ENCODE measurements around the gene ERCC5. TPM values are rescaled to one million over a fixed set of nuclear protein-coding genes. Genes with fewer than 3 reads are reported as not detected.

ERCC5 gene
- total and polyA plus RNA-seq, 9 of the 15 experiments (the other 6 are each of a cell fraction or from before 2014, with no cell fraction given): 7.4 to 43.1 (median 33.9) TPM

DNA sequence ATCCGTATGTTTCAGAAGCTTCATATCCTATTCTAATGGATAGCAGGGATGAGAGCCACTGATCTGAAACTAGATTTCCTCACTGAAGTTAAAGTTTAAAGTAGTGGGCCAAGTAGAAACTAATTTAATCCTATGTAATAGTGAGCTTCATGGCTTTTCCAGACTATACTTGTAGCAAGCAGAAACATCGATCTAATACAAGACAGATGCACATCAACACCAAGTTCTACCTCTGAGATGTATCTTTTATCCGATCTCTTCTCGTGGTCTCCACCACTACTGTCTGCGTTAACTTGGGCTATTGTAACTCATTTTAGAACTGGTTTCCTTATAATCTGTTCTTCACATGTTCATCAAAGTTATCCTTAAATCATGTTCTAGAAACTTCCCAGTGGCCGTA lies 3.1 kb downstream of the ERCC5 start:
- H3K9me3 ChIP-seq (replicated peaks; ENCODE audit: control insufficient read depth, insufficient read depth, low read depth, low read length): no peaks in the 10 kb centered on the region
- no peaks in the 10 kb centered on the region for H3K27me3 ChIP-seq (ENCODE audit: control insufficient read depth in 2 of 2, insufficient read depth in 2 of 2, low read length in 2 of 2)
- FAIRE-seq: no peak
- TF ChIP-seq ZBTB17 (CRISPR knock-in tag; IDR thresholded peaks at IDR 0.05) (peak; percentile 60; the same call in 1 of the 2 replicates), SIN3B (IDR thresholded peaks at IDR 0.05; ENCODE audit: low read depth) (no peak)
- CTCF ChIA-PET (ENCODE audit: low intra/inter-chr PET ratio): no interaction called here
- peaks cover 37% of the 10 kb centered on the region for H3K79me2 ChIP-seq (ENCODE audit: control insufficient read depth, insufficient read depth, low read length)
- H3K9ac ChIP-seq (ENCODE audit: insufficient read depth in 1 of 2, low read depth in 2 of 2, low read length in 2 of 2): no peak overlapping the region
- H3K9me1 ChIP-seq (ENCODE audit: control insufficient read depth, insufficient read depth, low read length): no peaks in the 10 kb centered on the region
- H3K4me1 ChIP-seq (replicated peaks in 1 of 2; ENCODE audit: control insufficient read depth in 2 of 2, insufficient read depth in 2 of 2, low read length in 2 of 2): peaks cover 4 to 6% of the 10 kb centered on the region in 2 experiments; a peak in 3 of 5 replicates
- H3K4me3 ChIP-seq: no peak overlapping the region
- no peak for DNase-seq (ENCODE audit: extremely low read depth in 1 of 4, low spot score in 3 of 4)
- in situ Hi-C loops (cut with MboI) (loop anchor here (5.0 kb wide), 1 partner anchor 252 kb away; the partner anchor contains the start of gene TPP2), intact Hi-C loops (cut with micrococcal nuclease) (no loop called here)
- peaks cover 10% of the 10 kb centered on the region; the same call in 2 of the 3 replicates for H3K36me3 ChIP-seq (ENCODE audit: control insufficient read depth, insufficient read depth, low read length)
- H3K27ac ChIP-seq (ENCODE audit: extremely low read depth, low read depth, low read length): no peak overlapping the region
- no peaks in the 10 kb centered on the region for H4K20me1 ChIP-seq (replicated peaks; ENCODE audit: control insufficient read depth, insufficient read depth, low read length)
- WGBS (ENCODE audit: insufficient coverage, low coverage, missing lambda C conversion rate): 82% methylated on average over 6 of the region's 6 CpGs
- ATAC-seq: no peak
- POLR2A ChIA-PET: interaction anchor here (0.6 kb wide), 1 partner anchor 12 kb away, joined by 3 read pairs; no protein-coding TSS in a partner anchor
- no peak overlapping the region for H3K4me2 ChIP-seq (ENCODE audit: insufficient read depth, low read length)
- H2AFZ ChIP-seq (ENCODE audit: low read depth, low read length): no peak overlapping the region
- no TSS peak for BruUV-seq (replicated peaks)

DNA sequence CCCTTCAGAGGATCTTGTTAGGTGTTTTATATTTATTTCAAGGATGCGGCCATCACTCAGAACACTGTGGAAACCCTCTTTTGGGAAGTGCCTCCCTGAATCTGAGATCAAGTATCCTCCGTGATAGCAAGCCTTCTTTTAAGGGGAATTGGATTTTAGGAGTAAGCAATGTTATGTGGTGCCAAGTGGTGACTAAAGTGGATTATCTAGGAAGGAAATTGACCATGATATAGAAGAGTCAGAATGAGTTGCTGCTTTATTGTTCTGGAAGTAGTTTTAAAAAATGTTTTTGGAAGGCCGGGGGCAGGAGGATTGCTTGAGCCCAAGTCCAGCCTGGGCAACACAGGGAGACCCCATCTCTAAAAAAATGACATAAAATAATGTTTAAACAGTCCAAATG lies 6.7 kb downstream of the ERCC5 start:
- BruUV-seq (replicated peaks): no TSS peak
- Histone ChIP-seq H3K36me3 (ENCODE audit: control insufficient read depth, insufficient read depth, low read length) (peaks cover 36% of the 10 kb centered on the region; the same call in 2 of the 3 replicates), H2AFZ (ENCODE audit: low read depth, low read length) (no peak overlapping the region), H3K9me1 (ENCODE audit: control insufficient read depth, insufficient read depth, low read length) (no peaks in the 10 kb centered on the region), H3K9me3 (replicated peaks; ENCODE audit: control insufficient read depth, insufficient read depth, low read depth, low read length) (no peaks in the 10 kb centered on the region), H3K4me1 (replicated peaks in 1 of 2; ENCODE audit: control insufficient read depth in 2 of 2, insufficient read depth in 2 of 2, low read length in 2 of 2) (peaks cover 3 to 4% of the 10 kb centered on the region in 2 experiments; a peak in 2 of 5 replicates), H3K9ac (ENCODE audit: insufficient read depth in 1 of 2, low read depth in 2 of 2, low read length in 2 of 2) (no peak overlapping the region), H3K4me3 (no peak overlapping the region), H4K20me1 (replicated peaks; ENCODE audit: control insufficient read depth, insufficient read depth, low read length) (no peaks in the 10 kb centered on the region), H3K27ac (ENCODE audit: extremely low read depth, low read depth, low read length) (no peak overlapping the region), H3K79me2 (ENCODE audit: control insufficient read depth, insufficient read depth, low read length) (peaks cover 20% of the 10 kb centered on the region), H3K4me2 (ENCODE audit: insufficient read depth, low read length) (no peak overlapping the region), H3K27me3 (ENCODE audit: control insufficient read depth in 2 of 2, insufficient read depth in 2 of 2, low read length in 2 of 2) (no peaks in the 10 kb centered on the region)
- intact Hi-C loops (cut with micrococcal nuclease): no loop called here
- DNase-seq (ENCODE audit: extremely low read depth in 1 of 4, low spot score in 3 of 4) (no peak), FAIRE-seq (no peak), ATAC-seq (no peak)
- in situ Hi-C loops (cut with MboI): no loop called here
- ChIA-PET POLR2A (no interaction called here), CTCF (ENCODE audit: low intra/inter-chr PET ratio) (no interaction called here)
- TF ChIP-seq TOE1 (IDR thresholded peaks at IDR 0.05; ENCODE audit: borderline replicate concordance): no peak
- no peak for TF ChIP-seq TOE1 (CRISPR knock-in tag; IDR thresholded peaks at IDR 0.05; ENCODE audit: borderline replicate concordance, low read depth)
- TF ChIP-seq, protein P1, sequence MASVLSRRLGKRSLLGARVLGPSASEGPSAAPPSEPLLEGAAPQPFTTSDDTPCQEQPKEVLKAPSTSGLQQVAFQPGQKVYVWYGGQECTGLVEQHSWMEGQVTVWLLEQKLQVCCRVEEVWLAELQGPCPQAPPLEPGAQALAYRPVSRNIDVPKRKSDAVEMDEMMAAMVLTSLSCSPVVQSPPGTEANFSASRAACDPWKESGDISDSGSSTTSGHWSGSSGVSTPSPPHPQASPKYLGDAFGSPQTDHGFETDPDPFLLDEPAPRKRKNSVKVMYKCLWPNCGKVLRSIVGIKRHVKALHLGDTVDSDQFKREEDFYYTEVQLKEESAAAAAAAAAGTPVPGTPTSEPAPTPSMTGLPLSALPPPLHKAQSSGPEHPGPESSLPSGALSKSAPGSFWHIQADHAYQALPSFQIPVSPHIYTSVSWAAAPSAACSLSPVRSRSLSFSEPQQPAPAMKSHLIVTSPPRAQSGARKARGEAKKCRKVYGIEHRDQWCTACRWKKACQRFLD (CRISPR knock-in tag; IDR thresholded peaks at IDR 0.05): no peak
- TF ChIP-seq E2F8 (IDR thresholded peaks at IDR 0.05; ENCODE audit: low read depth, partially characterized antibody): no peak
- TF ChIP-seq PHF21A (IDR thresholded peaks at IDR 0.05; ENCODE audit: borderline replicate concordance, low read depth): no peak
- TF ChIP-seq NR2C1 (IDR thresholded peaks at IDR 0.05): no peak
- TF ChIP-seq NR2C1 (tag; IDR thresholded peaks at IDR 0.05): no peak
- no peak for TF ChIP-seq HES1 (IDR thresholded peaks at IDR 0.05; ENCODE audit: low read depth)
- 96% methylated on average over 2 of the region's 3 CpGs for WGBS (ENCODE audit: insufficient coverage, low coverage, missing lambda C conversion rate)

Data from K562 (cell line).